PC-9 (cell line): ENCODE measurements around the gene TMOD2. TPM values are rescaled to one million over a fixed set of nuclear protein-coding genes. Genes with fewer than 3 reads are reported as not detected.

ENCODE experiments used
- BruUV-seq: library from RNA; stranded (reverse); fragments of 400-500 nt; replicated peaks from 2 replicates; lab custom pipeline; 2021; lab: Mats Ljungman, UMichigan
- CTCF ChIA-PET: fragments of 300-600 bp; sonication (Branson Sonifier 250); formaldehyde crosslinking; loops from one replicate; lab custom pipeline; 2022; ENCODE audit warnings: antibody characterized with exemption; lab: Charles Lee
- POLR2A ChIA-PET: fragments of 300-600 bp; sonication (Branson Sonifier 250); formaldehyde crosslinking; loops from one replicate; lab custom pipeline; 2022; ENCODE audit warnings: antibody characterized with exemption; ENCODE audit not compliant: unreplicated experiment; lab: Charles Lee
- DNase-seq, 2 experiments: peaks; one replicate each; pipeline versions ENCODE4 v3.0.0 to v3.0.0-alpha.2; 2015 to 2022; ENCODE audit warnings: mixed read lengths in 1 of 2
- H2AFZ ChIP-seq: fragments of 200-600 bp; sonication (generic); 2 replicates; pipeline ENCODE4 v1.8.1; 2017; ENCODE audit warnings: antibody characterized with exemption
- H3F3A ChIP-seq: fragments of 200-600 bp; sonication (generic); 2 replicates; pipeline ENCODE4 v1.8.1; 2017; ENCODE audit warnings: antibody characterized with exemption, mild to moderate bottlenecking, low read depth; ENCODE audit not compliant: insufficient read depth
- H3K27ac ChIP-seq: fragments of 200-600 bp; sonication (generic); 2 replicates; pipeline ENCODE4 v1.6.1; 2016; ENCODE audit warnings: mixed run types
- H3K27me3 ChIP-seq: fragments of 200-600 bp; sonication (generic); 2 replicates; pipeline ENCODE4 v1.6.1; 2016; ENCODE audit warnings: low read depth, mixed run types; ENCODE audit not compliant: insufficient read depth
- H3K36me3 ChIP-seq: fragments of 200-600 bp; sonication (generic); 2 replicates; pipeline ENCODE4 v1.6.1; 2016; ENCODE audit warnings: low read depth, mixed run types
- H3K4me1 ChIP-seq: fragments of 200-600 bp; sonication (generic); replicated peaks from 2 replicates; pipeline ENCODE4 v1.6.1; 2016; ENCODE audit warnings: mixed run types; ENCODE audit not compliant: insufficient read depth
- H3K4me2 ChIP-seq: fragments of 200-600 bp; sonication (generic); 2 replicates; pipeline ENCODE4 v1.6.1; 2017; ENCODE audit warnings: mixed run types
- H3K4me3 ChIP-seq: fragments of 200-600 bp; sonication (generic); 2 replicates; pipeline ENCODE4 v1.6.1; 2016; ENCODE audit warnings: mixed run types
- H3K79me2 ChIP-seq: fragments of 200-600 bp; sonication (generic); 2 replicates; pipeline ENCODE4 v1.6.1; 2017; ENCODE audit warnings: low read depth, mixed run types
- H3K9me2 ChIP-seq: fragments of 200-600 bp; sonication (generic); 2 replicates; pipeline ENCODE4 v1.8.1; 2017; ENCODE audit warnings: mild to moderate bottlenecking; ENCODE audit not compliant: insufficient read depth
- H3K9me3 ChIP-seq: fragments of 200-600 bp; sonication (generic); 2 replicates; pipeline ENCODE4 v1.8.1; 2016; ENCODE audit warnings: low read depth; ENCODE audit not compliant: insufficient read depth
- H4K20me1 ChIP-seq: fragments of 200-600 bp; sonication (generic); 2 replicates; pipeline ENCODE4 v1.8.1; 2017; ENCODE audit not compliant: insufficient read depth
- CTCF ChIP-seq: fragments of 200-600 bp; sonication (generic); conservative IDR thresholded peaks from 2 replicates; pipeline ENCODE4 v1.6.1; 2017; ENCODE audit warnings: mixed run types, antibody characterized with exemption, mild to moderate bottlenecking, moderate library complexity
- EZH2 ChIP-seq: fragments of 200-600 bp; sonication (generic); IDR thresholded peaks from 2 replicates; pipeline ENCODE4 v1.8.0; 2017; ENCODE audit warnings: antibody characterized with exemption, low read depth
- intact Hi-C: fragments of 100-400 bp; cut with micrococcal nuclease; formaldehyde crosslinking; loops from one replicate; pipeline ENCODE4 v1.10.0; 2022; ENCODE audit not compliant: unreplicated experiment
- total RNA-seq: library from RNA; stranded (reverse); gene quantifications from 2 replicates; pipeline ENCODE4 v1.2.3, GENCODE V29; 2021

The TMOD2 gene
- total RNA-seq, 1 experiment from 2014 or later, result 4.2 TPM

DNA sequence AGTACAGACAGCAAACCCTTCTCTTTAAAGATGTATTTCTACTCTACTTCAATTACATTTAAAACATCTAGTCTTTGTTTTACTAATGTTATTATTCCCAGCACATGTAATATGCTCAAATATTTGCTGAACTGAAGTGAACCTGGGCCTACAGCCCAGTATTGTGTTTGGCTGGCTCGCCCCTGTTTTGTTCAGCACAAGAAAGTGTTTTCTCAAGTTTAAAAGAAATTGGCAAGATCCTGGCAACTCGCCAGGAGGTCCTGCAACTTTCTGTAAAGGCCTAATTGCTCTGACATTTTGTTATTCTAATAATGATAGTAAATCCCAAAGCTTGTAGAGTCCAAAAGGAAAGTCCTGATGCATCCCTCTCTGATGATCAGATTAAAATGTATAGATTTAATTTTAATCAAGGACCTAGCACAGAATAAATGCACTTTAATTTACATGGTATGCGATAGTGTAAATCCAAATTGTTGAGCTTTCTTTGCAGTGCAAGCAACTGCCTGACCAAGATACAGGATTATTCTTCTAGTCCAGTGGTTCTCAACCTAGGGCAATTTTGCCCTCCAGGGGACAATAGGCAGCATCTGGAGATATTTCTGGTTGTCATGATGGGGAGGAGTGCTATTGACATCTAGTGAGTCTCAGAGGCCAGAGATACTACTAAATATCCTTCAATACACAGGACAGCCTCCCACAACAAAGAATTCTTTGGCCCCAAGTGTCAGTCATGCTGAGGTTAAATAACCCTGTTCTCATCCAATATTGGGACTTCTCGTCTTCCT, 42.3 kb downstream of the TMOD2 start:
- no peak overlapping the region for H2AFZ ChIP-seq

DNA sequence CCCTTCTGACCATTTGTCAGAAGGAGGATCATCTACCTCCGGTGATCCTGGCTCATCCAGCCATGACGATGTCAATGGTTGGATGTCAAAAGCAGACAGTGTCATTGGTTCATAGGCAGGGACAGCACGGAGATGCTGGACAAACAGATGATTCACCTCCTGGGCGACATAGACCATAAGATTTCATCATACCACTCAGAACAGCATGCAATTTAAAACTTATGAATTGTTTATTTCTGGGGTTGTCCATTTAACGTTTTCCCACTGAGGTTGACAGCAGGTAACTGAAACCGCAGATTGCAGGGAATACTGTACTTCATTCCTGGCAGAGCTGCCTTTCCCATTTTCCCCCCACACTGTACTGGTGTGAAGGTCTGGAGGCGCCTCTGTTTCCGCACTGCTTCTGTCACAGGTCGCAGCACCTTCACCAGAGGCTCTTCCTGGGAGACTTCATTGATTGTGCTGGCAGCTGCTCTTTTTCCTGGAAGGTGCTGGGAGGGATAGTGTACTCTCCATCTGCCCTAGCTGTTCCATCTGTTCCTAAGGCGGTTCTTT, 45.5 kb downstream of the TMOD2 start:
- peak; percentile 15 to 57 for DNase-seq
- TF ChIP-seq CTCF (no peak), EZH2 (no peak)
- Histone ChIP-seq H2AFZ (peak overlapping the region; percentile 77), H3F3A (peaks cover 20% of the 10 kb centered on the region; the same call in 1 of the 2 replicates), H3K27me3 (no peaks in the 10 kb centered on the region), H3K9me2 (no peaks in the 10 kb centered on the region), H3K36me3 (no peaks in the 10 kb centered on the region), H3K79me2 (no peaks in the 10 kb centered on the region), H3K27ac (peak overlapping the region; percentile 76), H3K4me3 (peak overlapping the region; percentile 20; the same call in 1 of the 2 replicates), H3K9me3 (no peaks in the 10 kb centered on the region), H4K20me1 (no peaks in the 10 kb centered on the region), H3K4me1 (peaks cover 27% of the 10 kb centered on the region), H3K4me2 (peak overlapping the region; percentile 74)
- no TSS peak for BruUV-seq
- intact Hi-C loops, result no loop called here
- ChIA-PET CTCF (no interaction called here), POLR2A (interaction anchor here (0.5 kb wide), 1 partner anchor 33 kb away, joined by 23 read pairs; the partner anchor contains the start of gene TMOD3)

More for the DNA sequence above, 42.3 kb downstream of the TMOD2 start:
- TF ChIP-seq EZH2, result no peak
- no peak for TF ChIP-seq CTCF
- no TSS peak for BruUV-seq
- ChIA-PET POLR2A (no interaction called here), CTCF (no interaction called here)
- no peaks in the 10 kb centered on the region for H3K9me3 ChIP-seq
- no peaks in the 10 kb centered on the region for H3K79me2 ChIP-seq
- H3K9me2 ChIP-seq, result no peaks in the 10 kb centered on the region
- no peaks in the 10 kb centered on the region for H3K36me3 ChIP-seq
- no peak overlapping the region for H3K4me2 ChIP-seq
- intact Hi-C loops, result no loop called here
- no peak overlapping the region for H3K27ac ChIP-seq
- H3K4me1 ChIP-seq, result peaks cover 21% of the 10 kb centered on the region
- no peak overlapping the region for H3K4me3 ChIP-seq
- H3K27me3 ChIP-seq, result no peaks in the 10 kb centered on the region
- no peak for DNase-seq
- H4K20me1 ChIP-seq, result no peaks in the 10 kb centered on the region
- peaks cover 20% of the 10 kb centered on the region; the same call in 1 of the 2 replicates for H3F3A ChIP-seq

DNA sequence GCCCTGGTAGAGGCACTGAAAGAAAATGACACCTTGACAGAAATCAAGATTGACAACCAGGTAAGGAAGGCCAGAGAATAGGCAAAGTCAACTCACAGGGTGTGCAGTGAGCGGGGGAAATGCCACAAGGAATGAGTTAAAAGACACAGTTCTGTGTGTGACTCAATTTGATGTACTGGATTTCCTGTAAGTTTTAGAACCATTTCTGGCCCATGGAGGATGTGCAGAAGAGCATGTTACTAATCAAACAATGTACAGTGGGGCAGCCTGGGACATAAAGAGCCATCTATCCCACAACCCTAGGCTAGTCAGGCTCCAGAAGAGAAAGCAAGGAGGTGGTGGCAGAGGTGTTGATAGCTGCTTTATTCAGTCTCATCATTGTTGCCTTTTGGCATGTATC, 46.9 kb downstream of the TMOD2 start:
- Histone ChIP-seq H3K4me2 (no peak overlapping the region), H3K27me3 (no peaks in the 10 kb centered on the region), H3K4me3 (no peak overlapping the region), H3K79me2 (no peaks in the 10 kb centered on the region), H3K27ac (no peak overlapping the region), H3K9me2 (no peaks in the 10 kb centered on the region), H4K20me1 (no peaks in the 10 kb centered on the region), H3K9me3 (no peaks in the 10 kb centered on the region), H2AFZ (no peak overlapping the region), H3K36me3 (no peaks in the 10 kb centered on the region), H3F3A (peaks cover 20% of the 10 kb centered on the region; the same call in 1 of the 2 replicates), H3K4me1 (peaks cover 33% of the 10 kb centered on the region)
- POLR2A ChIA-PET, result no interaction called here
- CTCF ChIA-PET, result no interaction called here
- no peak for DNase-seq
- BruUV-seq, result no TSS peak
- intact Hi-C loops, result no loop called here
- TF ChIP-seq EZH2 (no peak), CTCF (no peak)
